HG03039 (cell line): Measurements from ENCODE around the gene TSPAN33.

Experiments used
- ATAC-seq: cut with Tn5 transposase; IDR thresholded peaks from one replicate; pipeline ENCODE4 v1.9.1; 2021; ENCODE audit warnings: mild to moderate bottlenecking, moderate library complexity; ENCODE audit not compliant: unreplicated experiment

The TSPAN33 gene

GRCh38 chr7:129144095-129144833, at the start of gene TSPAN33:
Gene TSPAN33, plus strand, starts transcription at chr7:129144707. Its CDS starts 274 bp downstream, at chr7:129144981.
- peak; percentile 72 for ATAC-seq

- no peak for ATAC-seq
Measured at GRCh38 chr7:129095258-129095657, 49.2 kb upstream of the TSPAN33 start.

- ATAC-seq, result no peak
Measured at GRCh38 chr7:129098409-129099084, 46.0 kb upstream of the TSPAN33 start.

GRCh38 chr7:129100827-129101166, 43.7 kb upstream of the TSPAN33 start:
- no peak for ATAC-seq

- ATAC-seq, result no peak
Measured at GRCh38 chr7:129101746-129102145, 42.8 kb upstream of the TSPAN33 start.

GRCh38 chr7:129103561-129104324, 40.8 kb upstream of the TSPAN33 start:
- no peak for ATAC-seq

- no peak for ATAC-seq
Measured at GRCh38 chr7:129108581-129108980, 35.9 kb upstream of the TSPAN33 start.

GRCh38 chr7:129110258-129110981, 34.1 kb upstream of the TSPAN33 start:
- ATAC-seq, result no peak

- ATAC-seq, result no peak
Measured at GRCh38 chr7:129110982-129111376, 33.5 kb upstream of the TSPAN33 start.

- no peak for ATAC-seq
Measured at GRCh38 chr7:129115676-129116075, 28.8 kb upstream of the TSPAN33 start.

- no peak for ATAC-seq
Measured at GRCh38 chr7:129118182-129118581, 26.3 kb upstream of the TSPAN33 start.

GRCh38 chr7:129118976-129119375, 25.5 kb upstream of the TSPAN33 start:
- no peak for ATAC-seq

GRCh38 chr7:129121501-129122077, 22.9 kb upstream of the TSPAN33 start:
- peak; percentile 15 for ATAC-seq

- peak; percentile 28 for ATAC-seq
Measured at GRCh38 chr7:129122078-129122750, 22.3 kb upstream of the TSPAN33 start.

- ATAC-seq, result peak; percentile 59
Measured at GRCh38 chr7:129122751-129123509, 21.6 kb upstream of the TSPAN33 start.

GRCh38 chr7:129123510-129123857, 21.0 kb upstream of the TSPAN33 start:
- peak; percentile 19 for ATAC-seq

- ATAC-seq, result no peak
Measured at GRCh38 chr7:129126314-129126713, 18.2 kb upstream of the TSPAN33 start.

GRCh38 chr7:129127154-129127553, 17.4 kb upstream of the TSPAN33 start:
- ATAC-seq, result no peak

- no peak for ATAC-seq
Measured at GRCh38 chr7:129127601-129128000, 16.9 kb upstream of the TSPAN33 start.
